SK-N-MC (cell line): ENCODE results near the gene HEATR5A.

Source experiments
- EZH2 ChIP-seq: fragments of 200-600 bp; sonication (generic); IDR thresholded peaks from one replicate; pipeline ENCODE4 v1.6.1; 2017; ENCODE audit warnings: antibody characterized with exemption
- FOXP2 ChIP-seq: optimal IDR thresholded peaks from 2 replicates; pipeline ENCODE3; 2011; ENCODE audit warnings: mild to moderate bottlenecking, moderate library complexity; ENCODE audit not compliant: insufficient read depth; ENCODE audit errors: extremely low read length, control extremely low read depth
- POLR2AphosphoS5 ChIP-seq: IDR thresholded peaks from 2 replicates; pipeline ENCODE4 v1.6.1; 2012; ENCODE audit warnings: mild to moderate bottlenecking, low read depth, low read length, borderline replicate concordance

DNA sequence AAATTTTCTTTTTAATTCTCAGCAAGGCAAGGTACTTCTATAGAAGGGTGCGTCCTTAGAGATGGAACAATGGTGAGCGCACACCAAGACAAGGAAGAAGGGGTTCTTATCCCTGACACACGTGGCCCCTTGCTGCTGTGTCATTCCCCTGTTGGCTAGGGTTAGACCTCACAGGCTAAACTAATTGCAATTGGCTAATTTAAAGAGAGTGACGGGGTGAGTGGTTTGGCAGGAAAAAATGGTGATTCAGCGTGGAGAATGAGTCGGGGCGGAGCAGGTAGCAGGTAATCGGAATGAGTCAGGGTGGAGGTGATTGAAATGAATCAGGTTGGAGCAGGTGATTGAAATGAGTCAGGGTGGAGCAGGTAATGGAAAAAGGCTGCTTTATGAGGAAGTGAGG, 176.5 kb downstream of the HEATR5A start:
- no peak for TF ChIP-seq EZH2
- TF ChIP-seq POLR2AphosphoS5: no peak
- TF ChIP-seq FOXP2: no peak
